Small intestine (tissue), 7 donors: ENCODE measurements around the gene CCL21. TPM values are rescaled to one million over a fixed set of nuclear protein-coding genes. Genes with fewer than 3 reads are reported as not detected.
A peak's percentile ranks its signal among the peaks of the same experiment; 100 is the strongest.

Experiments
- DNase-seq, 2 donors: peaks; one replicate each; pipeline versions ENCODE4 v3.0.0 to v3.0.0-alpha.2; 2013
- FAIRE-seq: peaks from 2 replicates; lab custom pipeline; 2012; peaks lifted over from hg19 to GRCh38; lab: Jason Lieb, UNC
- H3K27ac ChIP-seq, 3 donors: one replicate each; pipeline ENCODE4 v1.5.1; 2013; ENCODE audit warnings: low read length in 2 of 3, mild to moderate bottlenecking in 2 of 3, control low read depth in 1 of 3, inconsistent platforms in 1 of 3, low read depth in 1 of 3, moderate library complexity in 1 of 3
- H3K27me3 ChIP-seq, 3 donors: one replicate each; pipeline ENCODE4 v1.6.1; 2013; ENCODE audit warnings: low read length in 3 of 3, inconsistent platforms in 1 of 3; ENCODE audit not compliant: control insufficient read depth in 3 of 3, insufficient read depth in 3 of 3
- H3K36me3 ChIP-seq, 3 donors: one replicate each; pipeline ENCODE4 v1.6.1; 2013; ENCODE audit warnings: low read length in 3 of 3, inconsistent platforms in 1 of 3, low read depth in 1 of 3, mild to moderate bottlenecking in 1 of 3, moderate library complexity in 1 of 3; ENCODE audit not compliant: control insufficient read depth in 3 of 3, insufficient read depth in 2 of 3
- H3K4me1 ChIP-seq, 3 donors: one replicate each; pipeline ENCODE4 v1.6.1; 2013; ENCODE audit warnings: low read length in 2 of 3, inconsistent platforms in 1 of 3, low read depth in 1 of 3, mild to moderate bottlenecking in 1 of 3, moderate library complexity in 1 of 3; ENCODE audit not compliant: control insufficient read depth in 3 of 3, insufficient read depth in 2 of 3
- H3K4me3 ChIP-seq, 3 donors: one replicate each; pipeline ENCODE4 v1.5.1; 2013; ENCODE audit warnings: low read length in 3 of 3, control low read depth in 1 of 3, inconsistent platforms in 1 of 3, low read depth in 1 of 3, mild to moderate bottlenecking in 1 of 3, moderate library complexity in 1 of 3
- H3K9me3 ChIP-seq, 2 donors: one replicate each; pipeline ENCODE4 v1.6.1; 2013; ENCODE audit warnings: low read depth in 1 of 2, low read length in 1 of 2; ENCODE audit not compliant: control insufficient read depth in 2 of 2, insufficient read depth in 1 of 2
- WGBS, 3 donors: extraction: QIAGEN DNeasy Blood & Tissue Kit; methylation state at CpG; one replicate each; pipeline ENCODE4 v1.1.7; 2013; 5-methylcytosine and 5-hydroxymethylcytosine counted together
- polyA plus RNA-seq, 4 donors: library from polyadenylated mRNA; stranded (reverse) in 3 of 4; unstranded in 1 of 4; fragments of 200-250 nt in 3 of 4; fragments of 120-200 nt in 1 of 4; gene quantifications; one replicate each; pipeline versions ENCODE4 v1.2.1 to v1.2.3, GENCODE V29; 2013
- donor health status: healthy with polysubstance abuse.
- donor health status: control.
- donor health status: control.
- donor health status: Bipolar disorder and iron deficiency.
- donor health status: healthy.

CCL21 gene
- polyA plus RNA-seq, 4 donors = 2.2 to 286 (median 26.7) TPM

DNA sequence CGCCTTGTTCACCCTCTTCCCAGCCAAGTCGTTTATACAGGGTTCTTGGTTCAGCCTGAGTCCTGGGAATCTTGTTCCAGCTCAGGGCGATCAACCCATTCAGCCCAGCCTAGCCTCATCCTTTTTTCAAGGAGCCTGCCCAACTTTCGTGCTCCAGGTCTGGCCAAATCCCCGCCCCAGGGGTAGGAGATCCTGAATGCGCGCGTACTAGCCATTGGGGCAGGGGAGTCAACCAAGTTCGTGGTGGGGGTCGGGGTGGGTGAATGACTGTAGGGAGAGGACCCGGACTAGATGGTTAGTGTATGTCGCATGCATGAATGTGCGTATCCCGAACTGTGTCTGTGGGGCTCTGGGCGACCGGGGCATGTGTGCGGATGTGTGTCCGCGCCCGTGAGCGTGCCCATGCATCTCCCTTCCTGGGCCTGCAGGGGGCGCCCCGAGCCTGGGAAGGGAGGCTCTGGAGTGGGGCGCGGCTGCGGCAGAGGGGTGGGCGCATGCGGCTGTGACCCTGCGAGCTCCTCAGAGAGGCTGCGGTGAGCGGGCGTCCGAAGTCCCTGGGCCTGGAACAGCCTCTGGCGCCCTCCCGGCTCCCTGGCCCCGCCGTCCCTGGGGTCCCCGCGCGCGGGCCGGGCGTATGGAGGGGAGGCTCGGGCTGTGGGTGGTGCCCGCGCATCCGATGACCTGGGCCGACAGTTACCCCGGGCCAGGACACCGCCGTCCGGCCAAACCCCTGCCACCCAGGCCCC lies 8.7 kb downstream of the CCL21 start:
- no peaks in the 10 kb centered on the region for H3K9me3 ChIP-seq
- no peaks in the 10 kb centered on the region for H3K36me3 ChIP-seq
- peak overlapping the region in 2 of 3 donors; percentile 14 to 80 for H3K27ac ChIP-seq
- FAIRE-seq = no peak
- 8 to 19% (median 10%) methylated on average over 24 to 52 of the region's 52 CpGs for WGBS, 3 donors
- peaks cover 0 to 10% (median 3%) of the 10 kb centered on the region in 3 donors for H3K27me3 ChIP-seq
- peaks cover 0 to 3% (median 0%) of the 10 kb centered on the region in 3 donors for H3K4me1 ChIP-seq
- peak; percentile 71 to 83 for DNase-seq
- peak overlapping the region; percentile 36 to 61 (median 38) for H3K4me3 ChIP-seq

DNA sequence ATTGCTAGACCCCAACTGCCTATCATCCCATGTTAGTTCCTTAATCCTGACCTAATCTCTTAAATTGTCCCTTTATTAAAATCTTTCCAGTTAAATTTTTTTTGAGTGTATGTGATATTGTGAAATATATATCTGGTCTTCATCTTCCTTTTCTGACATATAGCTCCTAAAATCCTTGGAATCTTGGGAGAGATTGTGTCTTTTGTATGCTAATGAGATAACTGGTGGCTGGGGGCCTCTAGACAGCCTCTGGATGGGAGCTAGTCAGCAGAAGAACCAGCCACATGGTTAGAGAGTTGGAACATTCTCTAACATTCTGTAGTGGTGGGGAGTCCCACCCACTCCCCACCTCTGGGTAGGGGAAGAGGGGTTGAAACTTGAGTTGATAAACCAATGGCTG lies 15.1 kb downstream of the CCL21 start:
- H3K4me1 ChIP-seq = peaks cover 0 to 3% (median 0%) of the 10 kb centered on the region in 3 donors
- no peak for FAIRE-seq

DNA sequence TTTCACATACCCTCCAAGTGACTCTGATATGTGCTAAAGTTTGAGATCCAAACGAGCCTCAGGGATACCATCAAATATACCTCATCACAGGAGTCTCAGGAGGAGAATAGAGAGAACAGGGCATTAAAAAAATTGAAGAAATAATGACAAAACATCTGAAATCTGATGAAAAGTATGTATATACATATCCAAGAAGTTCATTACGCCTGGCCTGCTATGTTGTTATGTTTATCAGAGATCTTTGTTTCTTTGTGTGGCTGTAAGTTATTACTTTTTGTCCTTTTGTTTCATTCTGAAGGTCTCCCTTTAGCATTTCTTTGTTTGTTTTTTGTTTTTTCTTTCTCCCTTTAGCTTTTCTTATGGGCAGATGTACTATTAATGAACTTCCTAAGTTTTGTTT lies 16.4 kb downstream of the CCL21 start:
- Histone ChIP-seq H3K27ac (no peak overlapping the region), H3K4me1 (peaks cover 0 to 3% (median 0%) of the 10 kb centered on the region in 3 donors), H3K4me3 (no peak overlapping the region), H3K36me3 (no peaks in the 10 kb centered on the region), H3K27me3 (no peaks in the 10 kb centered on the region), H3K9me3 (no peaks in the 10 kb centered on the region)
- no peak for FAIRE-seq
- 58 to 82% (median 66%) methylated on average over 2 of the region's 2 CpGs for WGBS, 3 donors
- DNase-seq = no peak

More for the DNA sequence above, 15.1 kb downstream of the CCL21 start:
- Histone ChIP-seq H3K36me3 (no peaks in the 10 kb centered on the region), H3K4me3 (no peak overlapping the region), H3K27me3 (peaks cover 0 to under 1% (median 0%) of the 10 kb centered on the region in 3 donors), H3K27ac (no peak overlapping the region), H3K9me3 (no peaks in the 10 kb centered on the region)
- DNase-seq = no peak

DNA sequence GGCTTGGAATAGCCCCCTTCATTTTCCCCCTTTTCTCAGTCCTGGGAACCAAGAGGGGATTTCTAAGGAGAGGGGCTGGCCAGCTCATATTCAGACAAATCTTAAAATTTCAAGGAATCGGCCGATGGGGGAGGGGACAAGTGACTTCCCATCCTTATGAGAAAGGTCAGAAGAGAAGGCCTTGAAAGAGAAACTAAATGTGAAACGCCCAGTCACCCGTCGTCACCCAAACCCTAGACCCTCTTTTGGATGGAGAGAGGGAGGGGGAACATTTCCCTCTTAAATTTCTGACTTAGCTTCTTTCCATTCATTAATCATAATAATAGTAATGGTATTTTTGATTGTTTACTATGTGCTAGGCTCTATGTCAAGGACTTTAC lies 18.0 kb downstream of the CCL21 start:
- DNase-seq (no peak), FAIRE-seq (no peak)
- Histone ChIP-seq H3K9me3 (no peaks in the 10 kb centered on the region), H3K27me3 (no peaks in the 10 kb centered on the region), H3K36me3 (no peaks in the 10 kb centered on the region), H3K27ac (no peak overlapping the region), H3K4me3 (no peak overlapping the region), H3K4me1 (peaks cover 0 to 3% (median 0%) of the 10 kb centered on the region in 3 donors)
- WGBS, 3 donors = 71 to 85% (median 72%) methylated on average over 5 of the region's 5 CpGs

DNA sequence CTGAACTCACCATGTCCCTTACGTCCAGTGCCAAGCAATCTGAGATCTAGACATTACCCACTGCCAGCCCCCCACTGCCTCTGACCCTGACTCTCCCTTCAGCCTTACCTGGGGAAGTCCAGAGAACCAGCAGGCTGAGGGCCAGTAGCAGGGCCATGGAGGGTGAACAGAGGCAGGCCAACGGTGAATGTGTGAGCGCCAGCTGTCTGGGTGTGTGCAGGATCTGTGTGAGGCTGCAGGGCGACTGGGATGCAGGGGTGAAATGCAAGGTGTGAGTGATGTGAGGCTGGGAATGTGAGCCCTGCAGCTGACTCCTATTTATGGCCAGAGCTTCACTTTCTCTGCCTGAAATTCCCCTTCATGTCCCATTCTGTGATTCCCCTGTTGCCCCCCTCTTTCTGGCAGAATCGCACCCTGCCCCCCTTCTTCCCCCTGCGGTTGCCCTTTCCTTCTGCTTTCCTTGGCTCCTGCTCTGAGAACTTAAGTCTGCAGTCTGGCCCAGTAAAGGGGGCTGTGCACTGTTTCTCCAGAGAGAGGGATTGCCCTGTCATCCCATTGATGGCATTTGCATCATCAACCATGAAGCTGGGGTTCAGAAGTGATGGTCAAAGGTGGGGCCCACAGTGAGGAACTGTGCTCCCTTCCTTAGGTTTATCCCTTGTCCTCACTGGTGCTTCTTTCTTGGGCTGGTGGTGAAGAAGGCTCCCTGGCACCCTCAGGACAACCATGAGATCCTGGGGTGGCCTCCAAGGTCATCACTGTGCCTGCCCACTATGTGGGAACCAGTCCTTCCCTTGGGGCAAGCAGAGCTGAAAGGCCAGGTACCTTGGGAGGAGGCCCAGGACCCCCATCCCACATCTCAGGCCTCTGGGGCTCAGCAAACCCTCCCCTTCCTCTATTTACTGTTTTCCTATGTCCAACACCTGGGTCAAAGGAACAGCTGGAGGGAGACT lies 18.7 kb downstream of the CCL21 start, which contains the start of gene CCL19:
CCL19 (minus strand) TSS at position 294 of the 953 bp plus-strand sequence; CDS start at position 157, 137 bp downstream.
- 53 to 73% (median 68%) methylated on average over 6 of the region's 6 CpGs for WGBS, 3 donors

DNA sequence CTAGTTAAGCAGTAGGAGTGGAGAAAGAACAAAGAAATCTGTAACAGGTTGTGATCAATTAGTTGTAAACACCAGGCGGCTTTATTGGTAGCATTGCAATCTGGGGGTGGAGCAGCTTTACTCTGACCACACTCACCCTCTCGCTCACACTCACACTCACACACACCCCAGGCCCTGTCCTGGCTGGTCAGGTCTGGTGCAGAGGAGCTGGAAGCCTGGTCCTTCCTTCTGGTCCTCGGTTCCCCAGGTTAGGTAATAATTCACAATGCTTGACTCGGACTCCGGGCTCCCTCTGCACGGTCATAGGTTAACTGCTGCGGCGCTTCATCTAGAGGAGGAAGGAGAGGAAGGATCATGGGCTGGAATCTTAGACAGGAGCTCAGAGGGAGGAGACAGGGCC lies 20.4 kb downstream of the CCL21 start:
- Histone ChIP-seq H3K27ac (no peak overlapping the region), H3K9me3 (no peaks in the 10 kb centered on the region), H3K4me1 (peaks cover 0 to 3% (median 0%) of the 10 kb centered on the region in 3 donors), H3K4me3 (no peak overlapping the region), H3K36me3 (no peaks in the 10 kb centered on the region), H3K27me3 (no peaks in the 10 kb centered on the region)
- 22 to 61% (median 33%) methylated on average over 8 of the region's 8 CpGs for WGBS, 3 donors
- peak in 1 of 2 donors; percentile 53 for DNase-seq
- FAIRE-seq = no peak

More for the DNA sequence above, 18.7 kb downstream of the CCL21 start, which contains the start of gene CCL19:
- Histone ChIP-seq H3K27me3 (no peaks in the 10 kb centered on the region), H3K27ac (no peak within 1 kb of the TSS), H3K9me3 (no peaks in the 10 kb centered on the region), H3K36me3 (no peaks in the 10 kb centered on the region), H3K4me1 (peaks cover 0 to 3% (median 0%) of the 10 kb centered on the region in 3 donors), H3K4me3 (no peak within 1 kb of the TSS)
- no peak for DNase-seq
- FAIRE-seq = no peak

DNA sequence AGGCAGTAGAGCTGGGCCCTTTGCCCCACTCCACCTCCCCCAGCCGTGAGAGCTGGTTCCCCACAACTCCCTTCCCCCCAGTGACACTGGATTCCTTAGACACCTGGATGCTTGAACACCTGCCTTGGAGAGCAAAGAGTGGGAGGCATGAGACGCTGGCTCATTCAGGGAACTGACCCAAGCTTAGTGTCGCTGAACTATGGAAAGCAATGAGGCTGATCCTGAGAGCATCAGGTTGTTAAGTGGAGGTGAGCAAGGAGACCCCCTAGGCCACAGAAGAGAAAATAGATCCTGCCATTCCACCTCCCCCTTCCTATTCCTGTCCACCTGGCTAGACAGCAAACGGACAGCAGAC lies 20.8 kb downstream of the CCL21 start:
- H3K27ac ChIP-seq = no peak overlapping the region
- H3K4me1 ChIP-seq = peaks cover 0 to 3% (median 0%) of the 10 kb centered on the region in 3 donors
- 21 to 49% (median 25%) methylated on average over 4 of the region's 4 CpGs for WGBS, 3 donors
- H3K27me3 ChIP-seq = no peaks in the 10 kb centered on the region
- H3K9me3 ChIP-seq = no peaks in the 10 kb centered on the region
- no peak overlapping the region for H3K4me3 ChIP-seq
- no peak for FAIRE-seq
- no peaks in the 10 kb centered on the region for H3K36me3 ChIP-seq
- no peak for DNase-seq
